Fibroblast of lung (primary cell): ENCODE results near the gene DNAJC18.

Experiments
- CTCF ChIP-seq, 2 donors: IDR thresholded peaks in 1 of 2; conservative IDR thresholded peaks in 1 of 2; 1 replicate in 1 of 2; 2 replicates in 1 of 2; pipeline ENCODE4 v1.5.1; 2011 to 2012; ENCODE audit warnings: low read length in 2 of 2, control low read depth in 1 of 2, inconsistent platforms in 1 of 2, low read depth in 1 of 2, mild to moderate bottlenecking in 1 of 2
- EZH2 ChIP-seq: IDR thresholded peaks from 2 replicates; pipeline ENCODE4 v1.5.1; 2012; ENCODE audit warnings: low read length, control low read depth, mild to moderate bottlenecking; ENCODE audit errors: missing control alignments

GRCh38 chr5:139472386-139473030 is 33.2 kb upstream of the DNAJC18 start:
- TF ChIP-seq EZH2 (no peak), CTCF (conservative IDR thresholded peaks at IDR 0.05 in 1 of 2, IDR thresholded peaks at IDR 0.05 in 1 of 2; ENCODE audit: low read depth in 1 of 2, low read length in 2 of 2) (no peak)
